GM21825 (cell line): ENCODE data around the gene ZNF276.
"Not testable (repeated sequence)": the region's sequence is repeated elsewhere in the genome, so short reads cannot be mapped to it uniquely, and the experiment has no call there.

ENCODE experiments used
- ATAC-seq: cut with Tn5 transposase; IDR thresholded peaks from one replicate; pipeline ENCODE4 v1.9.1; 2021; ENCODE audit warnings: mild to moderate bottlenecking, moderate library complexity; ENCODE audit not compliant: unreplicated experiment

The ZNF276 gene

GRCh38 chr16:89695875-89696669, 25.3 kb upstream of the ZNF276 start:
- ATAC-seq: no peak

DNA sequence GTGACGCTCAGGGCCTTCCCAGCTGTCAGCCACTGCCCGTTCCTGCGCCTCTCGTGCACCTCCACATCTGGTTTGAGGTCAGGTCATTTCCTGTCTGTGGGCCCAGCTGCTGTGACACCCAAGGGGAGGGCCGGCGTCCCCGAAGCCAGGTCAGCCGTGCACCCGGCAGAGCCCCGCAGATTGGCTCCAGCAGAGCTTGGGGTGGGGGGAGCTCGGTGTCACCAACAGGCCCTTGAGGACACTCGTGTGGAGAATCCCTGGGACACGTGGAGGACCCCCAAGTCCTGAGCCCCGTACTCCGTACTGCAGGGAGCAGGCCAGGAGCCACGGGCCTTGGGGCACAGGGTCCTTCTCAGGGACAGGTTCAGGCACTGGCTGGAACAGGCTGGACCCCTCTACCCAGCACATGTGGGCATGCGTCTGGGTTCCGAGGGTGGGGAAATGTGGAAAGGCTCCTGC, 24.6 kb upstream of the ZNF276 start:
- no peak for ATAC-seq

DNA sequence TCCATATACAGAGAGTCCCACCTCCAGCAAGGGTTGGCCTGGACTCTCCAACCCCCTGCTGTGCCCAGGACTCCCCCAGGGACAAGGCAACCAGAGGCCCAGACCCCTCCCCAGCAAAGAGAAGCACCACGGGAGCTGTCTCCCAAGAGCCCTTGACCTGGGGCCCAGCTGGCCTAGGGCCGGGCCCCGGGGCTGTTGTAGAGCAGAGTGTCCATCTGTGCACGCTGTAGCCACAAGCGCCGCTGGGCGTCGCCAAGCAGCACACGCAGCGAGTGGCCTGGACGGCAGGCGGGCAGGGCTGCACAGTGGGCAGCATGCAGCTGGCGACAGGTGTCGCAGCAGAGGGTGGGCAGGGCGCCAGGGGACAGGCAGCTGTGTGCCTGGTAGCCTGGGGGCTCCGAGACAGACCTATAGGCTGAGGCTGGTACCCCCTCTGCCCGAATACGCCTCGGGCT, 24.1 kb upstream of the ZNF276 start:
- no peak for ATAC-seq

DNA sequence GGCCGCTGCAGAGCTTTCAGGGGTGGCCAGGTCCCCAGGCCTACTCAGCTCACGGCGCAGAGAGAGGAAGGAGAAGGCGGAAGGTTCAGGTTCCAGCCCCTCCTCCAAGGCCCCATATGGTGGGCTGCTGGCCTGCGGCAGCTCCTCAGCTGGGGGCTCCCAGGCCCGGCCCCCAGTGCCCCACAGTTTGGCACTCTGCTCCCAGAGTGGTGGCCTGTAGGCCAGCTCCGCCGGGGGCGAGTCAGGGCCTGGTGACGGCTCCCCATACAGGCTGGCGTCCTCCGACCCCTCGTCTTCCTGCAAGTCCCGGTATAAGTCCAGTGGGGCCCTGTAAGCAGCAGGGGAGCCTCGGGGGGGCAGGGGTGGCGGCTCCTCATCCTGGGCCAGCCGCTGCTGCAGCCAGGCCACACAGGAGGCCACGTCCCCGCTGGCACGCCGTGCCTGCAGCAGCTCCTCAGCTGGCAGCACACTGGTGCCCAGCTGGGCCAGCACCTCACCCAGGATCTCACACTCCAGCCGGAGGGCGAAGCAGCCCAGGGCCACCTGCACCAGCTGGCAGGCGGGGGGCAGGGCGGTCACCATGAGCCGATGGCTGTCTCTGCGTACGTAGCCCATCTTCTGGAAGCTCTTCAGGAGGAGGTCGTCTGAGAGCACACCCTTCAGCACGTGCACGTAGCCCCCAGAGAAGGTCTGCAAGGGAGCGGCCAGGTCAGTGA, 23.6 kb upstream of the ZNF276 start:
- no peak for ATAC-seq

DNA sequence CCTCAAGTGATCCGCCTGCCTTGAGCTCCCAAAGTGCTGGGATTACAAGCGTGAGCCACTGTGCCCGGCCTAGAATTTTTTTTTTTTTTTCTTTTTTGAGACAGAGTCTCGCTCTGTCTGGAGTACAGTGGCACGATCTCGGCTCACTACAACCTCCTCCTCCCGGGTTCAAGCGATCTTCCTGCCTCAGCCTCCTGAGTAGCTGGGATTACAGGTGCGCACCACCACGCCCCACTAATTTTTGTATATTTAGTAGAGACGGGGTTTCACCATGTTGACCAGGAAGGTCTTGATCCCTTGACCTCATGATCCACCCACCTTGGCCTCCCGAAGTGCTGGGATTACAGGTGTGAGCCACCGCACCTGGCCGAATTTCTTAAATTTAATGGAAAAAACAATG, 22.6 kb upstream of the ZNF276 start:
- ATAC-seq: not testable (repeated sequence)

GRCh38 chr16:89699629-89700099, 21.7 kb upstream of the ZNF276 start:
- ATAC-seq: not testable (repeated sequence)

DNA sequence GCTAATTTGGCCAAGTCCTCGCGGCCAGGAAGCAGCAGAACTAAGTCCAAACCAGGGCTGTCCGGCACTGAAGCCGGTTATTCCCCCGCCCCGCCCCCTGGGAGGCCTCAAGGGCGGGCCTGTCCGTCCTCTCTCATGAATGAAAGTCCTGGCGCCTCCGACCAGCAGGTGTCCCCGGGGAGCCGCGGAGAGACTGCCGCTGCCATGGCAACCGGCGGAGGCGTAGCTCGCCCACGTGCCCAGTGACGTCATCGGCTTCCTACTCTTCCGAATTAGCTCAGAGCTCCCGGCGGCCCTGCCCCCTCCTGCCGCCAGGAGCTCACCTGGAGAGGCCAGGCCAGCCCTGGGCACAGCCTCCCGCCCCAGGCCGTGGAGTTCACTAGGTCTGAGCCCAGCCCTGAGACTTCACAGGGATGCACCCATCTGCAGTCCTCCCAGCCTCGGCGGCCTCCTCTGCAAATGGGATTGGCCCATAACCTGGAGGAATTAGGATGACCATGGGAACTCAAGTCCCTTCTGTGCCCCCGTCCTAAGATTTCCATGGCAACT, 21.2 kb upstream of the ZNF276 start:
- ATAC-seq: peak; percentile 39

DNA sequence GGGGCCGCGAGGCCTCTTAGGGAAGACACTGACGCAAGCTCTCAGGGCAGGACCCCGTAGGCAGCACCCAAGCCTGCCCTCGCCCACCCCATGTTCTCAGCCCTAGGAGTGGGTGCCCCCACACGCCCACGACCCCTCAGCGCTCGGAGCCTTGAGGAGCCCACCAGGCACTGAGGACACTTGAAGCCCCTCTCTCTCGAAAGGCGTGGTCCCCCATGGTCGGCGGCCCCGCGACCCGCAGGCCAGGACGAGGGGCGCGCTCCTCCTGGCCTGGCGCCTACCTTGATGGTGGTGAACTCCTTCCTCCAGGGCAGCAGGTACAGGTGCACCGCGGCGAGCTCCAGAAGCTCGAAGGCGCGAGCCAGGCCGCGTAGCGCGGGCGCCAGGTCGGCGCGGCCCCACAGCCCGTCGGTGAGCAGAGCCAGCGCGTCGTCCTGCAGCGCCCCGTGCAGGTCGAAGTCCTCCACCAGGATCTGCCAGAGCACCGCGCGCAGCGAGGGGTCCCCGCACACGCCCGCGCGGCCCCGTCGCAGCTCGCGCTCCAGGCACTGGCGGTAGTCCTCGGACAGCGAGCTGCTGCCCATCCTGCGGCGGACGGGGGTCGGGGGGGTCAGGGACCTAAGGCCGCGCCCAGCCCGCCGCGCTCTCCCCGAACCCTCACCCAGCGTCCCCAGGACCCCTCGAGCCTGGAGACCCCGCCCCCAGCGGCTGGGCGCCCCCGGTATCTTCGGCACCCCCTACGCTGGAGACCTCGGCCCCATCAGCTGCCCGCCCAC, 20.5 kb upstream of the ZNF276 start:
- peak; percentile 11 for ATAC-seq

DNA sequence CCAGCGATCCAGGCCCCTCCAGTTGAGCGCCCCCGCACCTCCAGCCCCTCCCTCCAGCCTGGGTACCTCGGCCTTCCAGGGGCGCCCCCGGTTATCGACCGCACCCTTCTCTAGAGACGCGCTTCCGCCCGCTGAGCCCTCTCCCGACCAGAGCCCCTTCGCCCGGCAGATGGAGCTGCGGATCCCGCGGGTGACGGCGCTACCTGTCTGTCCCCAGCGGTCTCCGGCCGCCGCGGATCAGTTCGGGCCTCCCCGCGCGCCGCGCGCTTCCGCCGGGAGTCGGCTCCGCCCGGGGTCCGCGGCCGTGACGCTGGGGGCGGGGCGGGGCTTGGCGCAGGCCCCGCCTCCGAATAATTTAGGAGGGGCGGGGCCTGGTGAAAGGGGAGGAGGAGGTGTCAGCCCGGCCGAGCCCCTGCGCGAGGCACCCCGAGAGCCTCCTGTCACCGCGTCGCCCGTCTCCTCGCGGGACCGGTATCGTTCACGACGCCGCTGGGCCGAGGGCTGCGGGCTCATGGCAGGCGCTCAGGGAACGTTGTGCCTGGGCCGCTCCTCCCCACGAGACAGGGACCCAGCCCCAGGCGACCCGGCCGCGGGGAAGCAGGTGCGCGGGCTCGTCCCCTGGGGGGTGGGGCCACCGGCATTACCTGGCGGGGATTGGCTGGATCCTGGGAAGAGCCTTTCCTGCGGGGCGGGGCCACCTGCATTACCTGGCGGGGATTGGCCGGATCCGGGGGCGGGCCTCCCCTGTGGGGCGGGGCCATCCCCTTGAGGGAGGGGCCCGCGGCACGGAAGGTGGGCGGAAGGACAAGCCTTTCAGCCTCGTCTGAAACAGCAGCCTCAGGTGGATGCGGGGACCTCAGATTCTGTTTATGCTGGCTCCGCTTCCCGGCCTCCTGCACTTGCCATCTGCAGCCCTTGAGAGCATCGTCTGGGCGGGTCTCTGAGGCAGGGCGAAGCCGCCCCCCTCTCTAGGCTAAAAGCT, 19.6 kb upstream of the ZNF276 start, which contains the start of gene SPATA2L:
SPATA2L (minus strand) TSS at position 281 of the 982 bp plus-strand sequence. CDS start 473 bp downstream, outside the sequence.
- ATAC-seq: peak; percentile 60

DNA sequence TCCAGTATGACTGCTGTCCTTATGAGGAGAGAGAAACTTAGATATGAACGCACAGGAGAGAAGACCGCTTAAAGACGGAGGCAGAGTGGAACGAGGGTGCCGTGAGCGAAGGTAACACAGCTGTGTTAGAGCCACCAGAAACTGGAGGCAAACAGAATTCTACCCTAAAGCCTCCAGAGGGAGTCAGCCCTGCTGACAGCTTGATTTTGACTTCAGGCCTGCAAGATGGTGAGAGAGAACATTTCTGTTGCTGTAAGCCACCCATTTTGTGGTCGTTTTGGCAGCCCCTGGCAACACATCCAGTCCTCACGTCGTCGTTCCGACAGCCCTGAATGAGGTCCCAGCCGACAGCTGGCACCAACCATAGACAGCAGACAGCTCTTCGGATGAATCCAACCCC, 17.1 kb upstream of the ZNF276 start:
- ATAC-seq: no peak

DNA sequence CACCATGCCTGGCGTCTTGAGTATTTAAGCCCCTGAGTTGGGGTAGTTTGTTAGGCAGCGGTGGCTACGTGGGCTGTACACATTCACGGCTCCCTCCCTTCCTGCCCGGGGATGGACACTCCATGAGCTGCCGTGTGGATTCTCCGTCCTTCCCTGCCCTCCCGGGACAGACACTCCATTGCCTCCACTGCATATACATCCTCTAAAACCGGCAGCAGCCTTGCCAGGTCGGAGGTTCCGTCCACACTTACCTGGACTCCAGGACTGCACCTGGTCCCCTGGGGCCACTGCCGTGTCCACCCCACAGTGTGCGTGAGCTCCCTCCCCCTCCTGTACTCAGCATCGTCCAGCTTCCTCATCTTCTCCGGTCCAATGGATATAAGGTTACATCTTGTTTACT, 16.3 kb upstream of the ZNF276 start:
- no peak for ATAC-seq

DNA sequence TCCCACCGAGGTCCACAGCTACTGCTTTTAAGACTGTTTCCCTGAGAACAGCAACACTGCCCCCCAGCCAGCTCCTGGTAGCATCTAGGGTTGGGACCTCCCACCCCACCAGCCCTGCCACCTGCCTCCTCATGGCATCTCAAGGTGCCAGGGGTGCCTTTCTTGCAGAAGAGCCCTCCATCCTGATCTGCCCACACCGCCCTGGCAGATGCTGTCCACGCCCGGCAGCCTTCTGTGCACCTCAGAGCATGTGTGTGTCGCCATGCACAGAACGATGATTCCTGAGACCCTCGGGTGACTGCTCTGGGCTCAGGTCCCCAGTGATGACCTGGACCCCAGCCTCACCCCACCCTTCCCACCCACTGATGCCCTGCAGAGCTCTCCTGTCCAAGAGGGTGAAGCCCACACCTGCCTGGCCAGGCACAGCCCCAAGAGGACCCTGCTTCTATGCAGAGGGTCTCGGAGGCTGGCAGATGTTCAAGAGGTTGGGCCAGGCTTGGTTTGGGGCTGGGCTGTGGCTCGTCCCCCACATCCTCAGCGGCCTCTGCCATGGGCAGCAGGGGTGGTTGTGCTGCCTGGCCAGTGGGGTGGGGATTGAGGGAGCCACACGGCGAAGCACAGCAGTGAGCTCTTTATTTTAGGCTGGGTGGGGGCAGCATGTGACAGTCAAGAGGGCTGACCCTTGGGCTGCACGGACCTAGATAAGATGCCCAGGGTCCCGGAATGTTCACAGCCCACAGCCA, 14.6 kb upstream of the ZNF276 start:
- ATAC-seq: no peak

GRCh38 chr16:89707695-89708094, 13.6 kb upstream of the ZNF276 start:
- ATAC-seq: no peak

DNA sequence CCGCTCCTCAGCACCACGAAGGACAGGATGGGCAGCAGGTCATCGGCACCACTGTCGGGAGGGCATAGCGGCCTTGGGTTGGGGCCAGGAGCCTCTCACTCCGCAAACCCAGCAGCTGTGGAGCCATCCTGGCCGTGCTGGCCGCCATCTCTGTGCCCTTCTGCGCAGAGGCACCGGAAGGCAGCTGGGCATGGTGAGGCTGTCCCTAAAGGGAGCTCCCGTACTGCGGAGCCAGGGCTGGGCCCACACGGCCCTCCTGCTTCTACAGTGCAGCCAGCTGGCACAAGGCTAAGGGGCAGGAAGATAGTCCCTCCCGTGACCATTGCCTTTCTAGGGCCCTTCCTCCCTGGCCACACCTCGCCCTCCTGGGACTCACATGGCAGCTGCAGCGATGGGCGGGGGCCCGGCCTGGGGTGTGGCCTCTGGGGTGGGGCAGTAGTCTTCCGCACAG, 12.8 kb upstream of the ZNF276 start:
- no peak for ATAC-seq

- ATAC-seq: no peak
Observed at GRCh38 chr16:89709166-89709565, 12.2 kb upstream of the ZNF276 start.

DNA sequence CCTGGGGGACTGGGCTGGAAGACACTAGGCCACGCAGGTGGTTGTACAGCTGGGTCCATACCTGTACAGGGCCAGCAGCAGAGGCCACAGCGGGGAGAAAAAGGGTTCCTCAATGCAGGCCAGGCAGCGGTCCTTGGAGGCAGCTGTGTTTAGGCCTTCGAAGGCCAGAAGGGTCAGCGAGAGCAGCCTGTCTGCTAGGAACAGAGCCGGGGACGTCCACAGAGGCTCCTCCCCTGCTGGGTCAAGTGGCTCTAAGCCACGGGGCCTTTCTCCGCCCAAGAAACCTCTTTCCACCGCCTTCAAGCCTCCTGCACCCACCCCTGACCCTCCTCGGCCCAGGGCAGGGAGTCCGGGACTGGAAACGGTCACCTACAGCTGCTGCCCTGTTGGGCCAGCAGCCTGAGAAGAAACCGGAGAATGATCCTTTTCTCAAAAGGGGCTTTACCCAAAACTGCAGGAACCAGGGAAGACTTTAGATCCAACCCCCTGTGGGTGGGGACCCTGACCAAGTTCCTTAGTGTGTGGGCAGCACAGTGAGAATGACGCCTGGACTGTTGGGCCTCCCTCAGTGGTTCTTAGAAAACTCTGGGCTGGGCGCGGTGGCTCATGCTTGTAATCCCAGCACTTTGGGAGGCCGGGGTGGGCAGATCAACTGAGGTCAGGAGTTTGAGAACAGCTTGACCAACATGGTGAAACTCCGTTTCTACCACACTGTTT, 11.5 kb upstream of the ZNF276 start:
- no peak for ATAC-seq

DNA sequence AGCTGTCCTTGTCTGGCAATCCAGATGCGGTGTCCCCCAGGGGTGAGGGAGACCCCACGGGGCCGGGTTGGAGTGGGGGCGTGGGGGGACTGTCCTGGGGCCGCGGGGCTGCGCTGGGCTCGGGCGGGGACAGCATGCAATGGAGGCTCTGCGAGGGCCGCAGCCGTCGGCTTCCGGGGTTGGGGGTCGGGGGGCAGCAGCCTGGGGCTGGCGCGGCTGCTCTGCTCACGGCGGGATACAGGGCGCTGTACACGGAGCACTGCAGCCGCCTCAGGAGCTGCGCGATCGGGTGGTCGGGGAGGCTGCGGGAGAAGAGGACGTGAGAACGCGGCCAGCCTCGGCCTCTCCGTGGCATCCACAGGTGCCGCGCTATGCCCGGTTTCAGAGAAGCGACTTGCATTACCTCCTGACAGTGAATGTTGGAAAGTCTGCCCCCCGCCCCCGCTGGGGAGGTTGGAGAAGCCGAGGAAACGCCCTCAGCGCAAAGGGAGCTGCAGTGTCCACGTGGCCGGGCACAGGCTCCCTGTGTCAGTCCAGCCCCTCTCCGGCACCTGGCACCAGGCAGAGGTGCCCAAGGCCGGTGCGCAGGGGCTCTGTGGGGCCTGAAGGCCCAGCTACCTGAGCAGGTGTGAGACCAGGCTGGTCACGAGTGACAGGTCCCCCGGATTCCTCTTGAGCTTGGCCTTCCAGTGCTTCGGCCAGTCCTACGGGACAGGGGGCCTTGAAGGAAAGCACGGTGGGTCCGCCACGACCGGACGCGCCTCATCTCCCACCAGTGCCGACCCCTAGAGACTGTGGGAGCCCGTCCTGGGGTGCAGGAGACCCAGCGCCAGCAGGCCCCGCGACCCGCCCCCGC, 10.4 kb upstream of the ZNF276 start:
- no peak for ATAC-seq
